Measurements from ENCODE around the gene MSH3.
"Not testable (repeated sequence)": the region's sequence is repeated elsewhere in the genome, so short reads cannot be mapped to it uniquely, and the experiment has no call there.

The MSH3 gene

DNA sequence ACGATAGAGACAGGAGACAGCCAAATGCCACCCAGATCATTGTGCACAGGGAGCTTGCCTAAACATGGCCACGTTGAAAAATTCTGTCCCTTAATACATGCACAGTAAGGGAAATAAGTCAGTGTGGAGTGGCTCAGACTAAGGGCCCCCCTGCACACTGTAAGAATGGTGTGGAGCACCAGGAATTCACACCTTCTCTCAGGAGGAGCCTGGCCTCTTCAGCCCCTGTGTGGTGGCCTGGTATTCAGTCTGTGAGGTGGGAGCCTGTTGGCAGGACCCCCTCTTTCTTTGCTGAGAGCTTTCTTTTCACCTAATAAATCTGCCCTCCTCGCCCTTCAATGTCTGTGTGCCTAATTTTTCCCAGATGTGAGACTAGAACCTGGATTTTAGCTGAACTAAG is 239.6 kb downstream of the MSH3 start:
- Mint-ChIP-seq H3K36me3 (ENCODE audit: low read depth) (peaks cover 9% of the 10 kb centered on the region), H3K27ac (peak overlapping the region in 1 of 3 experiments; percentile 27), H3K4me3 (no peak overlapping the region), H3K9me3 (peaks cover 6% of the 10 kb centered on the region), H3K4me1 (peaks cover 5% of the 10 kb centered on the region), H3K27me3 (ENCODE audit: low read depth) (no peaks in the 10 kb centered on the region)
- no peak for TF ChIP-seq CTCF (IDR thresholded peaks at IDR 0.05; ENCODE audit: unreplicated experiment in 3 of 3)

DNA sequence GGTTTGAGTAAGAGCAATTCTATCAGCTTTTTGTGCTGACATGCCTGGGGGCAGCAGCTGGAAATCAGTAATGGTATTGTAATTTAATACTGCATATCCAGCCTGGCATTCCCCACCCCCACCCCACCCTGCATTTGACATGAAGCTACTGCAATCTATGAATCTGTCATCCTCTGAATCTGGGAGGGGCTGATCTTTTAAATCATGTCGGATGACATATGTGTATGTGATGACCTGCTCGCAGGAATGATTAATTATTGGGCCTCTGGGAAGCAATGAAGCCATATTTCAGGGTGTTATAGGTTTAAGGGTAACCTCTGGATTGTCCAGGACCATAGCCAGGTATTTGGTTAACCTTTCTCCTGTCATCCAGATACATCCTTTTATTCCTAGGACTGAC is 241.1 kb downstream of the MSH3 start:
- H3K4me1 Mint-ChIP-seq = peaks cover 5% of the 10 kb centered on the region
- TF ChIP-seq CTCF (IDR thresholded peaks at IDR 0.05; ENCODE audit: unreplicated experiment in 3 of 3) = no peak
- peaks cover 12% of the 10 kb centered on the region for H3K9me3 Mint-ChIP-seq
- peaks cover 10% of the 10 kb centered on the region for H3K36me3 Mint-ChIP-seq (ENCODE audit: low read depth)
- no peak overlapping the region for H3K27ac Mint-ChIP-seq
- no peak overlapping the region for H3K4me3 Mint-ChIP-seq
- no peaks in the 10 kb centered on the region for H3K27me3 Mint-ChIP-seq (ENCODE audit: low read depth)

DNA sequence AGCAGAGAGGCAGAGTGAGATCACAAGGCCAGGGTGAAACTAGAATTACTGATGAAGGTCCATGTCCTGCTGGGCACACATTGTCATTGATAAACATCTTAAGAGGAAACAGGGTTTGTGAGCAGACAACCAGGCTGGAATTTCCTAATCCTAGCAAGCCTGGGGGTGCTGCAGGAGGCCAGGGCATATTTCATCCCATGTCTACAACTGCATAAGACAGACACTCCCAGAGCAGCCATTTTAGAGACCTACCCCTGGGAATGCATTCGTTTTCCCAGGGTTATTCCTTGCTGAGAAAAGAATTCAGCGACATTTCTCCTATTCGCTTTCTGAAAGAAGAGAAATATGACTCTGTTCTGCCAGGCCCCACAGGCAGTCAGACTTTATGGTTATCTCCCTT is 248.2 kb downstream of the MSH3 start:
- H3K4me3 Mint-ChIP-seq; H3K27ac Mint-ChIP-seq; H3K27me3 Mint-ChIP-seq (ENCODE audit: low read depth); H3K4me1 Mint-ChIP-seq: not testable (repeated sequence)
- peaks cover 27% of the 10 kb centered on the region for H3K36me3 Mint-ChIP-seq (ENCODE audit: low read depth)
- peaks cover 16% of the 10 kb centered on the region for H3K9me3 Mint-ChIP-seq

DNA sequence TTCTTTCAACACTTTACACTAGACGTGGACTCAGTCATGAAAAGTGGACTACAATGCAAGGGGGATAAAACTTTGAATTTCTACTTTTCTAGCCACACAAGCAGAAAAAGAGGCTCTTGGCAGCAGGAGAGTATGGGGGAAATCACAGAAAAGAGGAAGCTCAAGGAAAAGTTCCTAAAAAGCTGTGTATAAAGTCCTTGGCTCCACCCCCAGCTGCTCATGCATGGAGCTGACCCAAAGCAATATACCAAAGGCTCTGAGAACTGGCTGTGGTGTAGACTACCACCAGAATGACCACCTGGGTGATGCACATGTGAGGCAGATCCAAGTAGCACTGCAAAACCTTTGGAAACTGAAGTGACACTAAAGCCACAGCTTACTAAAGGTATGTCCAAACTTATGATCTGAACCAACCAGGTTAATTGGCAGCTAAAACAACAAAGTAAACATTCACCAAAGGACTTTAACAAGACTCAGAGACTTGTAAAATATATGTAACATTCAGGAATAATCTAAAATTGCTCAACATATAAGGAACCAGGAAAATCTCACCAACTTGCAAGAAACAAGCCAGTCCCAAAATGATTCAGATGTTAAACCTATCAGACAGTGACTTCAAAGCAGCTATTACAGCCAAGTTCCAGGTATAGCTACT is 250.2 kb downstream of the MSH3 start:
- peaks cover 14% of the 10 kb centered on the region for H3K9me3 Mint-ChIP-seq
- H3K27me3 Mint-ChIP-seq (ENCODE audit: low read depth) = no peaks in the 10 kb centered on the region
- H3K4me3 Mint-ChIP-seq = no peak overlapping the region
- no peak overlapping the region for H3K27ac Mint-ChIP-seq
- no peak for TF ChIP-seq CTCF (IDR thresholded peaks at IDR 0.05; ENCODE audit: unreplicated experiment in 3 of 3)
- no peaks in the 10 kb centered on the region for H3K4me1 Mint-ChIP-seq
- H3K36me3 Mint-ChIP-seq (ENCODE audit: low read depth) = peaks cover 24% of the 10 kb centered on the region

GRCh38 chr5:80905405-80905804 is 251.0 kb downstream of the MSH3 start:
- no peak for TF ChIP-seq CTCF (IDR thresholded peaks at IDR 0.05; ENCODE audit: unreplicated experiment in 3 of 3)
- H3K27ac Mint-ChIP-seq = no peak overlapping the region
- peaks cover 9% of the 10 kb centered on the region for H3K9me3 Mint-ChIP-seq
- no peak overlapping the region for H3K4me3 Mint-ChIP-seq
- H3K27me3 Mint-ChIP-seq (ENCODE audit: low read depth) = no peaks in the 10 kb centered on the region
- H3K4me1 Mint-ChIP-seq = no peaks in the 10 kb centered on the region
- peaks cover 24% of the 10 kb centered on the region for H3K36me3 Mint-ChIP-seq (ENCODE audit: low read depth)

GRCh38 chr5:80912479-80912878 is 258.0 kb downstream of the MSH3 start:
- peaks cover 16% of the 10 kb centered on the region for H3K4me1 Mint-ChIP-seq
- no peak overlapping the region for H3K4me3 Mint-ChIP-seq
- no peaks in the 10 kb centered on the region for H3K27me3 Mint-ChIP-seq (ENCODE audit: low read depth)
- H3K9me3 Mint-ChIP-seq = peaks cover 4% of the 10 kb centered on the region
- H3K27ac Mint-ChIP-seq = no peak overlapping the region
- TF ChIP-seq CTCF (IDR thresholded peaks at IDR 0.05; ENCODE audit: unreplicated experiment in 3 of 3) = no peak
- H3K36me3 Mint-ChIP-seq (ENCODE audit: low read depth) = no peaks in the 10 kb centered on the region
